Thoracic aorta (tissue), 2 donors: ENCODE data around the gene POLR2E. TPM values are rescaled to one million over a fixed set of nuclear protein-coding genes. Genes with fewer than 3 reads are reported as not detected.

Source experiments
- ATAC-seq: fragments of 150-250 bp; one replicate; pipeline ENCODE4 v1.8.0; 2017; ENCODE audit warnings: low read depth; ENCODE audit not compliant: insufficient number of reproducible peaks, low FRiP score
- DNase-seq: peaks from one replicate; pipeline ENCODE4 v3.0.0-alpha.2; 2020; ENCODE audit warnings: low spot score
- H3K27ac ChIP-seq, 2 donors: fragments of 200-600 bp; sonication (generic); 1 replicate in 1 of 2; 2 replicates in 1 of 2; pipeline ENCODE4 v1.5.1; 2016; ENCODE audit warnings: mild to moderate bottlenecking in 2 of 2, moderate library complexity in 2 of 2
- H3K27me3 ChIP-seq: fragments of 200-600 bp; sonication (generic); replicated peaks from 2 replicates; pipeline ENCODE4 v1.6.0; 2016; ENCODE audit warnings: mild to moderate bottlenecking; ENCODE audit not compliant: insufficient read depth
- H3K36me3 ChIP-seq: fragments of 200-600 bp; sonication (generic); one replicate; pipeline ENCODE4 v1.5.1; 2016
- H3K4me1 ChIP-seq, 2 donors: fragments of 200-600 bp; sonication (generic); 1 replicate in 1 of 2; 2 replicates in 1 of 2; pipeline versions ENCODE4 v1.5.1 to v1.6.0; 2016; ENCODE audit warnings: low read depth in 2 of 2, mild to moderate bottlenecking in 1 of 2; ENCODE audit not compliant: control insufficient read depth in 1 of 2
- H3K4me3 ChIP-seq: fragments of 200-600 bp; sonication (generic); 2 replicates; pipeline ENCODE4 v1.5.1; 2016; ENCODE audit warnings: mild to moderate bottlenecking
- H3K9me3 ChIP-seq: fragments of 200-600 bp; sonication (generic); 2 replicates; pipeline ENCODE4 v1.5.1; 2016
- CTCF ChIP-seq: fragments of 200-600 bp; sonication (generic); IDR thresholded peaks from one replicate; pipeline ENCODE4 v1.5.1; 2019; ENCODE audit warnings: antibody characterized with exemption
- total RNA-seq, 2 donors: library from RNA; depleted of rRNA; stranded (reverse); fragments of >200 nt; gene quantifications; one replicate each; pipeline versions ENCODE4 v1.1.0 to v1.2.3, GENCODE V29; 2016

POLR2E gene
- total RNA-seq, 2 donors from 2014 or later: 129 to 149 TPM

GRCh38 chr19:1112268-1113029 lies 17.3 kb upstream of the POLR2E start:
- no peak for TF ChIP-seq CTCF
- Histone ChIP-seq H3K4me1 (peaks cover 0 to 22% of the 10 kb centered on the region in 2 donors), H3K9me3 (no peaks in the 10 kb centered on the region), H3K27me3 (no peaks in the 10 kb centered on the region), H3K36me3 (peaks cover 64% of the 10 kb centered on the region), H3K4me3 (no peak overlapping the region), H3K27ac (peak overlapping the region; percentile 11 to 72)
- DNase-seq: no peak
- no peak for ATAC-seq

- peak overlapping the region in 1 of 2 donors; percentile 22 for H3K27ac ChIP-seq
- no peak overlapping the region for H3K4me3 ChIP-seq
- peaks cover 0 to 28% of the 10 kb centered on the region in 2 donors for H3K4me1 ChIP-seq
- H3K36me3 ChIP-seq: peaks cover 63% of the 10 kb centered on the region
- no peaks in the 10 kb centered on the region for H3K27me3 ChIP-seq
- no peak for DNase-seq
- no peak for TF ChIP-seq CTCF
- ATAC-seq: no peak
- H3K9me3 ChIP-seq: no peaks in the 10 kb centered on the region
Measured at GRCh38 chr19:1111641-1112267, 16.6 kb upstream of the POLR2E start.

GRCh38 chr19:1110809-1111640 lies 15.8 kb upstream of the POLR2E start:
- Histone ChIP-seq H3K4me1 (peaks cover under 1 to 35% of the 10 kb centered on the region in 2 donors), H3K9me3 (no peaks in the 10 kb centered on the region), H3K27me3 (no peaks in the 10 kb centered on the region), H3K27ac (no peak overlapping the region), H3K36me3 (peaks cover 63% of the 10 kb centered on the region), H3K4me3 (no peak overlapping the region)
- no peak for ATAC-seq
- TF ChIP-seq CTCF: no peak
- DNase-seq: no peak

- Histone ChIP-seq H3K27me3 (no peaks in the 10 kb centered on the region), H3K4me1 (peaks cover 11 to 46% of the 10 kb centered on the region in 2 donors), H3K36me3 (peaks cover 59% of the 10 kb centered on the region), H3K27ac (no peak overlapping the region), H3K4me3 (no peak overlapping the region), H3K9me3 (no peaks in the 10 kb centered on the region)
- no peak for TF ChIP-seq CTCF
- no peak for DNase-seq
- no peak for ATAC-seq
Measured at GRCh38 chr19:1109697-1110671, 14.8 kb upstream of the POLR2E start.
